Erythroblast (primary cell): ENCODE data around the gene ATP6V1B1.

Experiments used
- DNase-seq, 2 experiments: peaks; one replicate each; lab custom pipeline; 2025; lab: John Stamatoyannopoulos, UW
- GATA1 ChIP-seq: IDR thresholded peaks from 2 replicates; pipeline ENCODE4 v1.6.1; 2011; ENCODE audit warnings: low read depth, mild to moderate bottlenecking, control low read depth, low read length, moderate library complexity
- POLR2A ChIP-seq: IDR thresholded peaks from 2 replicates; pipeline ENCODE4 v1.6.1; 2011; ENCODE audit warnings: mild to moderate bottlenecking, low read length

Gene ATP6V1B1

DNA sequence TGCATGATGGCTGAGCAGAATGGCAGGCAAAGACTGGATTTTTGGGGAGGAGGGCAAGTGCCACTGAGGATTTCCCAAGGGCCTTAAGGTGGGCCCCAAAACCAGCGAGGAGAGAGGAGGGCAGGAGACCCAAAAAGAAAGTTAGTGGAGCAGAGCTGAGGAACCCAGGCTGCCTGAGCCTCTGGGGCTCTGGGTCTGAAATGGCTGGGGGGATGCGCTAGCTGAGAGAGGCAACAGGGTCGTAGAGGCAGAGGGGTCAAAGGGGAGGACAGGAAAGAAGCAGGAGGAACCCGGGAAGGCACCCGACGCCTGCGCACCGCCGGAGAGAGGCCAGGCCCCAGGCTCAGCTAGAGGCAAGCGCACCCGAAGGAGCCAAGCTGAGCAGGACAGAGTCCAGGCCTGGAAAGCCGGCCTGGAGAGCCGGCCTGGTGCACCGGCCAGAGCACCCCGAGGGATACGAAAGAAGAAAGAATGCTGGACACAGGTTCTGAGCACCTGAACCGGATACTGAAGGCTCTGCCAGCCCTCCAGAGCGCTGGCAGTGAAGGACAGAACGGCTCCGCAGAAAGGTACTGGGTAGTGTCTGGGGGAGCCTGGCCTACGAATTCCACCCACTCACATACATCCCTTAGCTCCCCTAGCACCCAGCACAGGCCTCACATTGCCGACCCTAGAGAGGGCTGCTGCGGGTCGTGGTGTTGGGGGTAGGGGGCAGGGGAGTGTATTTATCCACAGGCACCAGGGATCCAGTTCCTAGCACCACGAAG is 39.5 kb upstream of the ATP6V1B1 start:
- TF ChIP-seq GATA1 (no peak), POLR2A (no peak)
- no peak for DNase-seq

DNA sequence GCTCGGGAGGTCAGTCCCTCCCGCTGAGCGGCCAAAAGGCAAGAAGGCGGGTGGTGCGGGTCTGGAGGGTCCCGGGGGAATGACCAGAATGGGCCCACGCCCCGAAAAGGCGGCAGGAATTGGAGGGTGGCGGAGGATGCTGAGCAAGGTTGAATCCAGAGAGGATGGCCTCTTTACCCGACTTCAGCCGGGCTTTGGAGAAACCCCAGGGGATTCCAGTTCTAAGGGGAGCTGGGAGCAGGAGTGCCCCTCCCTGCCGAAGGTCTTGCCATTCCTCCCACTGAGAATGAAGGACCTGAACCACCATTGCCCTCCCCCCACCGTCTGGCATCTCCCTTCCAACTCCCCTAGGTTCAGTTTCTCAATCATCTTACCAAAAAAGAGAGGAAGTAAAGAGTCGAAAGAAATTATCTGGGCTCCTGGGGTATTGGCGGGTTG is 38.9 kb upstream of the ATP6V1B1 start:
- TF ChIP-seq POLR2A (no peak), GATA1 (no peak)
- DNase-seq, result no peak

- DNase-seq, result no peak
- TF ChIP-seq GATA1, result no peak
- TF ChIP-seq POLR2A, result no peak
Observed at GRCh38 chr2:70897203-70897976, 38.3 kb upstream of the ATP6V1B1 start.

GRCh38 chr2:70897977-70898226 is 37.8 kb upstream of the ATP6V1B1 start:
- DNase-seq, result no peak
- no peak for TF ChIP-seq POLR2A
- no peak for TF ChIP-seq GATA1

GRCh38 chr2:70898363-70899240 is 37.1 kb upstream of the ATP6V1B1 start:
- no peak for TF ChIP-seq POLR2A
- no peak for TF ChIP-seq GATA1
- DNase-seq, result no peak

- TF ChIP-seq GATA1 (no peak), POLR2A (no peak)
- no peak for DNase-seq
Observed at GRCh38 chr2:70901227-70902066, 34.3 kb upstream of the ATP6V1B1 start.

DNA sequence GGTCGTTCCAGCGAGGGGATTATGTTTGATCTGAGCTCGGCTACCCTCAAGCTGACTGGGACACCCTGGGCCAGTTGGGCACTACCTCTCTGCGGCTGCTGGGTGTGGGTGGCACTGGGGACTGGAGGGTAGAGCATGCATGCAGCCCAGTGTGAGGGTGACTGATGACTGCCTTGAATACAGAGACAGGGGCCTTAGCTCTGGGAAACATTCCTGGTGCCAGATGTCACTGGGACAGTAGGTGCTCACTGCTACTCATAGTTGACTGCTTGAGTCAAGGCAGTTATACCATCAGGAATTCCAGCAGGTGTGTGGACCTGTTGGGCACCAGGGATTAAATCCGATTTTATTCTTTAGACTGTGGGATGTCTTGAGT is 33.6 kb upstream of the ATP6V1B1 start:
- DNase-seq, result no peak

DNA sequence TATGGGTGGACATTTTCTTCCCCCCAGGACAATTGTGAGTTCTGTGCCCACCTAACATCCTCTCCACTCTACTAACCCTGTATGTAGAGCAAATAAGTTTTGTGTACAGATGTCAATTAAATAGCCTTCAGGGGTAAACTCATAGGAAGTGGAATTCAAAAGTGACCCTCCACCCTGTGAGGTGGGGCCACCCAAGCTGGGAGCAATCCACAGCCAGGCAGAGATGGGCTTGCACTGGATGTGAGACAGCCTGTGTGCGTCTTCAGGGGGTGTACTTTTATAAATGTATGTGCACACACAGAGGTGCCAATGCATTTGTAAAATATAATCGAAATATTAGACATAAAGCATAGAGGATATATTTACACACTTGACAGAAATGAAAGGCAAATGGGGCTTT is 33.1 kb upstream of the ATP6V1B1 start:
- no peak for DNase-seq
- TF ChIP-seq GATA1 (no peak), POLR2A (no peak)

More for the DNA sequence above, 33.6 kb upstream of the ATP6V1B1 start:
- no peak for TF ChIP-seq GATA1
- TF ChIP-seq POLR2A, result no peak

DNA sequence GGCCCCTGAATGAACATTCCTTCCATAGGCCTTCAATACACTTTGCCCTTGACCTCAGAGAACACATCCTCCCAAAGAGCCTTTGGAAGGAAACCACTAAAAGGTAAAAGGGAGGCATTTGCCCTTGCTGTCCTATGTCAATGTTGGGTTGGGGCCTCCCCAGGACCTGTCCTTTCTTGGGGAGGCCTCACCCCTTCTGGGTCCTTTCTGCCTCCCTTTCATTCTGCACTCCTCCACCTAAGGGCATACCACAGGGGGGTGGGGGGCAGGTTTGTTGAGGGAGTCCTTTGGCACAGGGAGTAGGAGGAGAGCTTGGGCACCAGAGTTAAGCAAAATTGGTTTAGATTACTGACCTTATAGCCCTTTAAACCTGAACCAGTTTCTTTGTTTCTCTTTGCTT is 32.5 kb upstream of the ATP6V1B1 start:
- TF ChIP-seq GATA1 (no peak), POLR2A (no peak)
- no peak for DNase-seq

- no peak for DNase-seq
- TF ChIP-seq POLR2A (no peak), GATA1 (no peak)
Observed at GRCh38 chr2:70903641-70904340, 31.9 kb upstream of the ATP6V1B1 start.

DNA sequence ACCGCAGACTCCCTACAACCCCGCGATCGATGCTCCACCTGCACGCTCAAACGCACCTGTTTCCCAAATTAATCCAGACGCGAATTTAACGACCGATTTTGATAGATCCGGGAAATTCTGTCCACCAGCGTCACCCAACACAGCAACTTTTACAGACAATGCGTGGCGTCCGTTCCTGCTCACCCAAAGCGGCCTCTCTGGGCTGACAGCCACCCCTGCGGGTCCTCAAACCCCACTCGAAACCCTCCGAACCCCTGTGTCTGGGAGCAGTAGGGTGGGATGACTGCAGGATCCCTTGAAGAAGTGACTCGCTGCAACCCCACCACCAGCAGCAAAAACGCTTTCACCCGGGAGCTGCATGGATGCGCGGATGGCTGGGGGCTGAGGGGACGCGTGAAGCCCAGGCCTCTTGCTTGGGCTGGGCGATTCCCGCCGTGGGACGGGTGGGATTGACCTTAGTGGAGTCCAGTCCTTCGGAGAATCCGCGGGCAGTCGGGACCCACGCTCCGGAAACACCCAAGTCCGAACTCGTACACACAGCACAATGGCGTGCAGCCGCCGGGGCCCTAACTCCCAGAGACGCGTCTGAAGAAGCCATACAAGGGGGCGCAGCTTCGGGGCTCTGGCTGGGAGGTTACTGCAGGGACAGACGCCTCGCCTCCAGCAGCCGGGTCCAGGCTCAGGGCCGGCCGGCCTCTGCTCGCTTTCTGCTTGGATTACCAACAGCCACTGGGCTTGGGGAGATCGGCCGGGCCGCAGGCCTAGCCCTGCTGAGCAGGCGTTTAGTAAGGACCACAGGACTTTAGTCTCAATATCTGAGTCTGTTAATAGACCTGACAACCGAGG is 31.1 kb upstream of the ATP6V1B1 start:
- no peak for TF ChIP-seq GATA1
- TF ChIP-seq POLR2A, result no peak
- no peak for DNase-seq
